H1 (cell line): Measurements from ENCODE around the gene CSRP1. TPM values are rescaled to one million over a fixed set of nuclear protein-coding genes. Genes with fewer than 3 reads are reported as not detected.
A peak's percentile ranks its signal among the peaks of the same experiment; 100 is the strongest.

Experiments
- CTCF ChIA-PET: fragments of 300-600 bp; sonication (Branson Sonifier 250); formaldehyde crosslinking; loops from one replicate; lab custom pipeline; 2021; ENCODE audit not compliant: partially characterized antibody; lab: Charles Lee
- POLR2A ChIA-PET: fragments of 300-600 bp; sonication (Branson Sonifier 250); formaldehyde crosslinking; loops from one replicate; lab custom pipeline; 2021; ENCODE audit warnings: inconsistent platforms; ENCODE audit not compliant: partially characterized antibody; lab: Charles Lee
- DNase-seq, 2 experiments: peaks; one replicate each; pipeline versions ENCODE4 v3.0.0 to v3.0.0-alpha.2; 2010 to 2022; ENCODE audit warnings: low spot score in 2 of 2, low read depth in 1 of 2, mixed read lengths in 1 of 2
- FAIRE-seq: peaks from 2 replicates; lab custom pipeline; 2011; peaks lifted over from hg19 to GRCh38; lab: Jason Lieb, UNC
- H2AFZ ChIP-seq: 2 replicates; pipeline ENCODE4 v1.8.1; 2012; ENCODE audit warnings: low read length, inconsistent platforms
- H2AK5ac ChIP-seq: 2 replicates; pipeline ENCODE4 v1.6.1; 2013; ENCODE audit warnings: low read depth, low read length
- H2BK120ac ChIP-seq: replicated peaks from 2 replicates; pipeline ENCODE3; 2013; ENCODE audit warnings: low read depth, low read length, inconsistent platforms
- H2BK12ac ChIP-seq: 2 replicates; pipeline ENCODE4 v1.6.1; 2013; ENCODE audit warnings: low read depth, low read length
- H2BK15ac ChIP-seq: 2 replicates; pipeline ENCODE4 v1.6.1; 2013; ENCODE audit warnings: low read length
- H2BK20ac ChIP-seq: 2 replicates; pipeline ENCODE4 v1.6.1; 2013; ENCODE audit warnings: low read length
- H2BK5ac ChIP-seq: 2 replicates; pipeline ENCODE4 v1.6.1; 2013; ENCODE audit warnings: low read depth, low read length
- H3K14ac ChIP-seq: 2 replicates; pipeline ENCODE4 v1.6.1; 2013; ENCODE audit warnings: inconsistent platforms; ENCODE audit not compliant: insufficient read length
- H3K18ac ChIP-seq: 2 replicates; pipeline ENCODE4 v1.6.1; 2013; ENCODE audit warnings: low read length; ENCODE audit errors: extremely low read depth
- H3K23ac ChIP-seq: 2 replicates; pipeline ENCODE4 v1.6.1; 2013; ENCODE audit warnings: inconsistent platforms; ENCODE audit not compliant: insufficient read length
- H3K23me2 ChIP-seq: 2 replicates; pipeline ENCODE4 v1.6.1; 2013; ENCODE audit warnings: low read depth, low read length
- H3K27ac ChIP-seq: 2 replicates; pipeline ENCODE4 v1.6.1; 2011; ENCODE audit warnings: low read depth, low read length, inconsistent platforms
- H3K27me3 ChIP-seq, 4 experiments: replicated peaks in 1 of 4; 1 replicate in 1 of 4; 2 replicates in 3 of 4; pipeline versions ENCODE4 v1.6.1 to v1.8.1; 2011 to 2013; ENCODE audit warnings: low read length in 3 of 4, mild to moderate bottlenecking in 3 of 4, inconsistent platforms in 2 of 4, mixed read lengths in 2 of 4, moderate library complexity in 1 of 4; ENCODE audit not compliant: control insufficient read depth in 3 of 4, insufficient read depth in 3 of 4; ENCODE audit errors: extremely low read depth in 1 of 4
- H3K36me3 ChIP-seq, 4 experiments: 2 replicates each; pipeline versions ENCODE4 v1.6.1 to v1.8.1; 2011 to 2013; ENCODE audit warnings: mild to moderate bottlenecking in 4 of 4, low read length in 3 of 4, moderate library complexity in 2 of 4, control low read depth in 1 of 4, inconsistent platforms in 1 of 4; ENCODE audit not compliant: insufficient read depth in 4 of 4, control insufficient read depth in 2 of 4
- H3K4ac ChIP-seq: replicated peaks from 2 replicates; pipeline ENCODE3; 2013; ENCODE audit warnings: low read length, low read depth, mixed read lengths, inconsistent platforms; ENCODE audit not compliant: insufficient read length
- H3K4me1 ChIP-seq, 4 experiments: replicated peaks in 1 of 4; 1 replicate in 1 of 4; 2 replicates in 3 of 4; pipeline versions ENCODE4 v1.6.1 to v1.8.1; 2011 to 2013; ENCODE audit warnings: low read length in 3 of 4, inconsistent platforms in 2 of 4, mixed read lengths in 1 of 4; ENCODE audit not compliant: insufficient read depth in 4 of 4, control insufficient read depth in 3 of 4
- H3K4me2 ChIP-seq, 2 experiments: 2 replicates each; pipeline versions ENCODE4 v1.6.1 to v1.8.1; 2011 to 2013; ENCODE audit warnings: low read depth in 2 of 2, low read length in 2 of 2, control low read depth in 1 of 2, inconsistent platforms in 1 of 2, mild to moderate bottlenecking in 1 of 2; ENCODE audit not compliant: insufficient read depth in 1 of 2
- H3K4me3 ChIP-seq, 4 experiments: fragments of 200-600, 300-600 bp in 1 of 4; sonication (generic), shearing (Covaris generic), sonication (Bioruptor Twin) in 1 of 4; 2 replicates each; pipeline versions ENCODE4 v1.5.1 to v1.8.1; 2011 to 2016; ENCODE audit warnings: low read length in 4 of 4, low read depth in 3 of 4, control low read depth in 2 of 4, inconsistent platforms in 2 of 4, mild to moderate bottlenecking in 2 of 4, mixed read lengths in 1 of 4, moderate library complexity in 1 of 4; ENCODE audit not compliant: insufficient read depth in 2 of 4; ENCODE audit errors: extremely low read depth in 1 of 4
- H3K56ac ChIP-seq: replicated peaks from 2 replicates; pipeline ENCODE3; 2013; ENCODE audit warnings: low read depth, mild to moderate bottlenecking, mixed read lengths, low read length, inconsistent platforms; ENCODE audit not compliant: insufficient read length
- H3K79me1 ChIP-seq: 2 replicates; pipeline ENCODE4 v1.6.1; 2013; ENCODE audit warnings: low read depth, low read length, control low read depth
- H3K79me2 ChIP-seq, 2 experiments: 2 replicates each; pipeline versions ENCODE4 v1.6.1 to v1.8.1; 2012 to 2013; ENCODE audit warnings: low read length in 2 of 2, mild to moderate bottlenecking in 2 of 2, inconsistent platforms in 1 of 2; ENCODE audit not compliant: insufficient read depth in 2 of 2, control insufficient read depth in 1 of 2
- H3K9ac ChIP-seq, 4 experiments: replicated peaks in 1 of 4; 1 replicate in 1 of 4; 2 replicates in 3 of 4; pipeline versions ENCODE4 v1.6.1 to v1.8.1; 2011 to 2013; ENCODE audit warnings: low read depth in 3 of 4, low read length in 3 of 4, control low read depth in 2 of 4, mild to moderate bottlenecking in 2 of 4, moderate library complexity in 2 of 4, inconsistent platforms in 1 of 4; ENCODE audit errors: extremely low read depth in 1 of 4
- H3K9me3 ChIP-seq, 2 experiments: 2 replicates each; pipeline versions ENCODE4 v1.6.1 to v1.8.1; 2012 to 2013; ENCODE audit warnings: mild to moderate bottlenecking in 2 of 2, moderate library complexity in 2 of 2, control low read depth in 1 of 2, inconsistent platforms in 1 of 2, low read depth in 1 of 2, low read length in 1 of 2, mixed read lengths in 1 of 2; ENCODE audit not compliant: insufficient read depth in 2 of 2
- H4K20me1 ChIP-seq, 2 experiments: replicated peaks in 1 of 2; 2 replicates each; pipeline versions ENCODE3 to v1.8.1; 2011 to 2013; ENCODE audit warnings: inconsistent platforms in 2 of 2, low read length in 2 of 2, mild to moderate bottlenecking in 1 of 2; ENCODE audit not compliant: insufficient read depth in 2 of 2, control insufficient read depth in 1 of 2
- H4K5ac ChIP-seq: 2 replicates; pipeline ENCODE4 v1.6.1; 2013; ENCODE audit warnings: low read length, low read depth, mixed read lengths, inconsistent platforms; ENCODE audit not compliant: insufficient read length
- H4K8ac ChIP-seq: 2 replicates; pipeline ENCODE4 v1.8.0; 2013; ENCODE audit warnings: mild to moderate bottlenecking, moderate library complexity, low read length, inconsistent platforms; ENCODE audit not compliant: insufficient read depth; ENCODE audit errors: extremely low read depth
- H4K91ac ChIP-seq: replicated peaks from 2 replicates; pipeline ENCODE3; 2013; ENCODE audit warnings: low read length, mixed read lengths, inconsistent platforms; ENCODE audit not compliant: insufficient read length
- ASH2L ChIP-seq: fragments of 200-600, 300-600 bp; sonication (generic); IDR thresholded peaks from one replicate; pipeline ENCODE4 v1.7.1; 2017; ENCODE audit warnings: low read length
- CBX8 ChIP-seq: fragments of 300-800, 300-1000 bp; sonication (generic); IDR thresholded peaks from 2 replicates; pipeline ENCODE4 v1.7.1; 2016; ENCODE audit warnings: low read depth, low read length, borderline replicate concordance
- CREB1 ChIP-seq: IDR thresholded peaks from 2 replicates; pipeline ENCODE4 v1.6.1; 2012; ENCODE audit warnings: inconsistent platforms
- EGR1 ChIP-seq: IDR thresholded peaks from 2 replicates; pipeline ENCODE4 v1.6.1; 2011; ENCODE audit warnings: low read depth, low read length, borderline replicate concordance
- RAD21 ChIP-seq, 2 experiments: IDR thresholded peaks in 1 of 2; conservative IDR thresholded peaks in 1 of 2; 2 replicates each; pipeline ENCODE4 v1.6.1; 2011; ENCODE audit warnings: low read depth in 2 of 2, low read length in 2 of 2, improper control_type of control experiment in 1 of 2, inconsistent platforms in 1 of 2, mild to moderate bottlenecking in 1 of 2, moderate library complexity in 1 of 2
- RBBP5 ChIP-seq: IDR thresholded peaks from 2 replicates; pipeline ENCODE4 v1.7.1; 2012; ENCODE audit warnings: low read depth, mild to moderate bottlenecking, inconsistent platforms, low read length, moderate library complexity, borderline replicate concordance
- TAF1 ChIP-seq: IDR thresholded peaks from 2 replicates; pipeline ENCODE4 v1.6.1; 2011; ENCODE audit warnings: mild to moderate bottlenecking, low read depth, low read length
- TBP ChIP-seq: IDR thresholded peaks from 2 replicates; pipeline ENCODE4 v1.6.1; 2011; ENCODE audit warnings: low read depth, low read length, improper control_type of control experiment
- TEAD4 ChIP-seq: IDR thresholded peaks from 2 replicates; pipeline ENCODE4 v1.6.1; 2012; ENCODE audit warnings: low read depth, low read length, inconsistent platforms, mixed read lengths
- WGBS, 2 experiments: shearing (Covaris generic) in 1 of 2; methylation state at CpG; one replicate each; pipeline versions ENCODE4 v1.1.6 to v1.1.7; 2013 to 2015; ENCODE audit warnings: low lambda C conversion rate in 2 of 2, mixed read lengths in 2 of 2, inconsistent platforms in 1 of 2, low coverage in 1 of 2, missing lambda C conversion rate in 1 of 2; ENCODE audit not compliant: insufficient replicate concordance in 2 of 2, insufficient coverage in 1 of 2, insufficient read length in 1 of 2; ENCODE audit errors: extremely low coverage in 1 of 2, missing lambda C conversion rate in 1 of 2; 5-methylcytosine and 5-hydroxymethylcytosine counted together
- polyA plus RNA-seq, 7 experiments: library from polyadenylated mRNA; depleted of rRNA in 3 of 7; stranded (reverse) in 5 of 7; unstranded in 2 of 7; fragments of >200 nt in 5 of 7; fragments of 200-250 nt in 2 of 7; gene quantifications; 1 replicate in 5 of 7; 2 replicates in 1 of 7; 4 replicates in 1 of 7; pipeline versions ENCODE4 v1.2.1 to v1.2.3, GENCODE V29; 2011 to 2013; ENCODE audit warnings: missing spikeins in 2 of 7, mixed read lengths in 2 of 7
- total RNA-seq: library from RNA; stranded (reverse); fragmentation: NEBNext Ultra II Directional; extraction: Animal tissue kit (Norgen Biotek cat#: 25700); gene quantifications from 2 replicates; pipeline ENCODE4 v1.2.1, GENCODE V29; 2021
- TF ChIP-seq, protein P1 (sequence below): IDR thresholded peaks from 2 replicates; pipeline ENCODE4 v1.6.1; 2012; ENCODE audit warnings: inconsistent platforms

The CSRP1 gene
- total and polyA plus RNA-seq, 2 of the 8 experiments (the other 6 are each of a cell fraction or from before 2014, with no cell fraction given): 14.2 to 22.3 TPM

DNA sequence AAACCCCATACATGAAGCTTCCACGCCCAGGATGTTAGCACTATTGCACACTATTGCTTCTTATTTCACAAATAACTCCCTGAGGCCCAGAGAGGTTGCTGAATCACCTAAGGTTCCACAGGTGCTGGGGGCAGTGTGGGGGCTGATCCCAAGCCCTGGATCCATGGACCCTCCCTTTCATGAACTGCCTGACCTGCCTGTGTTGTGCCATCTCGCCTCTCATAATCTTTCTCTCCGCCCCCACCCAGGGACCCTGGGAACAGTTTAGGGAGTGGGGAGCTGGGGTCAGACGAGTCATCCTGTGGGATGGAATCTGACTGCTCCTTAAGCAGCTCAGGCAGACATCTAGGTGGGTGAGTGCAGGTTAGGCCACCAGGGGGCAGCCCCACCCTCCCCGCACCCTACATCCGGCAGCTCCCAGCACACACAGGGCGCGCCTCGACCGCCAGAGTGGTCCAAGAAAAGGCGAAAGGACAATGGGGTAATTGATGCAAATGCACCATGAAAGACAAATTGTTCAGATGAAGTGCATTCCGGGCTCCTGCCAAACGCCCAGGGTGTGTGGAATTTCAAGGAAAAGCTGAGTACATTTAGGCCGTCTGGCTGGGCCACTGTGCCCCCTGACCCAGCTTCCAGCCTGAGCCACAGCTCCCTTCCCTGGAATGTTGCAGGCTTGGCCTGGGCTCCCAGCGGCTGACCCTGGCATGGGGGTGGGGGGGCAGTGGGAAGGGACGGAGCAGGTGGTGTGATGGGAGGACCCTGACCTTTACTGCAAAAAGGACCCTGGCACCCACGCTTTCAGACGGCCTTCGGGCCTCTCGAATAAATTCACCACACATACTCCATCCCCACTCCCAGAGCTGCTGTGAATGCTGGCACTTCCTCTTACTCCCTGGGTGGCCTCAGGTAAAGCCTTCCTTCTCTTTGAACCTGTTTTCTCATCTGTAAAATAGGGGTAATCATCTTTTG, 58.7 kb downstream of the CSRP1 start:
- peak overlapping the region in 3 of 4 experiments; percentile 7 to 33 (median 17); a peak in 3 of 8 replicates for H3K4me3 ChIP-seq
- peak overlapping the region; percentile 81 for H3K18ac ChIP-seq
- H3K56ac ChIP-seq: no peak overlapping the region
- POLR2A ChIA-PET: interaction anchor here (0.7 to 3.3 kb wide), 12 partner anchors 8 to 381 kb away, joined by 3 to 17 read pairs (median 4); partner anchors contain the start of genes IPO9 and PHLDA3
- no peaks in the 10 kb centered on the region for H3K23me2 ChIP-seq
- no peaks in the 10 kb centered on the region; a peak in 1 of 7 replicates for H3K27me3 ChIP-seq
- peak overlapping the region; percentile 22 for H4K91ac ChIP-seq
- no peaks in the 10 kb centered on the region for H3K36me3 ChIP-seq
- DNase-seq (peak; percentile 79 to 84), FAIRE-seq (no peak)
- no peaks in the 10 kb centered on the region for H3K79me2 ChIP-seq
- no peak overlapping the region for H3K4ac ChIP-seq
- H4K5ac ChIP-seq: no peak overlapping the region
- no peak overlapping the region for H2AK5ac ChIP-seq
- H3K4me1 ChIP-seq: peaks cover 4 to 20% (median 15%) of the 10 kb centered on the region in 4 experiments
- 22% methylated on average over 18 of the region's 20 CpGs; no CpG with 5 or more reads in 1 of the 2 experiments for WGBS, 2 experiments
- H3K9me3 ChIP-seq: no peaks in the 10 kb centered on the region
- H2BK12ac ChIP-seq: peak overlapping the region; percentile 86; the same call in 1 of the 2 replicates
- H4K8ac ChIP-seq: no peak overlapping the region
- no peak overlapping the region for H3K23ac ChIP-seq
- H3K27ac ChIP-seq: no peak overlapping the region
- CTCF ChIA-PET: interaction anchor here (0.5 to 12.4 kb wide), 48 partner anchors 9 to 501 kb away, joined by 3 to 171 read pairs (median 4); partner anchors contain the start of genes PHLDA3 and TNNI1
- H3K4me2 ChIP-seq: peak overlapping the region in 1 of 2 experiments; percentile 53; a peak in 3 of 4 replicates
- no peak overlapping the region for H2BK120ac ChIP-seq
- no peak overlapping the region for H3K14ac ChIP-seq
- peak overlapping the region; percentile 61 for H2BK20ac ChIP-seq
- no peaks in the 10 kb centered on the region for H4K20me1 ChIP-seq
- H3K9ac ChIP-seq: no peak overlapping the region
- no peaks in the 10 kb centered on the region for H3K79me1 ChIP-seq
- H2BK15ac ChIP-seq: 0 out of 2 replicates have a peak overlapping the region, but pooled peaks have one; percentile 31
- H2BK5ac ChIP-seq: no peak overlapping the region
- peak overlapping the region; percentile 93; the same call in 1 of the 2 replicates for H2AFZ ChIP-seq
- TF ChIP-seq TEAD4 (peak; percentile 91), TAF1 (no peak), EGR1 (0 out of 2 replicates have a peak, but pooled peaks have one; percentile 25), CREB1 (peak; percentile 48), CBX8 (no peak), RAD21 (IDR thresholded peaks at IDR 0.05 in 1 of 2, conservative IDR thresholded peaks at IDR 0.05 in 1 of 2; ENCODE audit: low read depth in 2 of 2, low read length in 2 of 2) (peak; percentile 68 to 75), ASH2L (peak; percentile 53), RBBP5 (0 out of 2 replicates have a peak, but pooled peaks have one; percentile 41), TBP (no peak)
- TF ChIP-seq, protein P1, sequence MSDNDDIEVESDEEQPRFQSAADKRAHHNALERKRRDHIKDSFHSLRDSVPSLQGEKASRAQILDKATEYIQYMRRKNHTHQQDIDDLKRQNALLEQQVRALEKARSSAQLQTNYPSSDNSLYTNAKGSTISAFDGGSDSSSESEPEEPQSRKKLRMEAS: peak; percentile 50; the same call in 1 of the 2 replicates
